HG02623 (cell line): ENCODE results near the gene POU4F2.

Source experiments
- ATAC-seq: cut with Tn5 transposase; IDR thresholded peaks from one replicate; pipeline ENCODE4 v1.9.1; 2021; ENCODE audit warnings: moderate library complexity; ENCODE audit not compliant: unreplicated experiment

POU4F2 gene

GRCh38 chr4:146638786-146639505 lies at the start of gene POU4F2:
TSS of gene POU4F2 (plus strand) at chr4:146638893. CDS start at chr4:146639141, 248 bp downstream.
- ATAC-seq, result no peak

GRCh38 chr4:146590801-146591200 lies 47.9 kb upstream of the POU4F2 start:
- no peak for ATAC-seq

- ATAC-seq, result no peak
Observed at GRCh38 chr4:146592019-146592418, 46.7 kb upstream of the POU4F2 start.

GRCh38 chr4:146632770-146633470 lies 5.8 kb upstream of the POU4F2 start:
- no peak for ATAC-seq

- ATAC-seq, result no peak
Observed at GRCh38 chr4:146633471-146633800, 5.3 kb upstream of the POU4F2 start.

- ATAC-seq, result no peak
Observed at GRCh38 chr4:146634825-146635224, 3.9 kb upstream of the POU4F2 start.

- no peak for ATAC-seq
Observed at GRCh38 chr4:146637621-146638332, 916 bp upstream of the POU4F2 start.

GRCh38 chr4:146638333-146638785 lies 334 bp upstream of the POU4F2 start:
- no peak for ATAC-seq

GRCh38 chr4:146639506-146639932 lies 826 bp downstream of the POU4F2 start:
- ATAC-seq, result no peak

GRCh38 chr4:146640021-146640464 lies 1.4 kb downstream of the POU4F2 start:
- ATAC-seq, result no peak

- no peak for ATAC-seq
Observed at GRCh38 chr4:146640465-146641061, 1.9 kb downstream of the POU4F2 start.

- no peak for ATAC-seq
Observed at GRCh38 chr4:146641762-146642161, 3.1 kb downstream of the POU4F2 start.

GRCh38 chr4:146643812-146644401 lies 5.2 kb downstream of the POU4F2 start:
- ATAC-seq, result no peak

GRCh38 chr4:146645921-146646320 lies 7.2 kb downstream of the POU4F2 start:
- ATAC-seq, result no peak

- ATAC-seq, result no peak
Observed at GRCh38 chr4:146646593-146647325, 8.1 kb downstream of the POU4F2 start.

GRCh38 chr4:146647615-146648460 lies 9.1 kb downstream of the POU4F2 start:
- ATAC-seq, result no peak

GRCh38 chr4:146648461-146648783 lies 9.7 kb downstream of the POU4F2 start:
- no peak for ATAC-seq

- ATAC-seq, result no peak
Observed at GRCh38 chr4:146649232-146649631, 10.5 kb downstream of the POU4F2 start.

- no peak for ATAC-seq
Observed at GRCh38 chr4:146650034-146650433, 11.3 kb downstream of the POU4F2 start.
